GM12864 (cell line): ENCODE measurements around the gene HTRA3.

Source experiments
- DNase-seq: peaks from one replicate; pipeline ENCODE4 v3.0.0-alpha.2; 2011; ENCODE audit warnings: low read depth
- H3K4me3 ChIP-seq: 2 replicates; pipeline ENCODE4 v1.5.1; 2011; ENCODE audit warnings: mild to moderate bottlenecking, low read depth, low read length, control low read depth
- CTCF ChIP-seq: IDR thresholded peaks from 2 replicates; pipeline ENCODE4 v1.5.1; 2011; ENCODE audit warnings: low read depth, mild to moderate bottlenecking, moderate library complexity, low read length, control low read depth, inconsistent platforms; ENCODE audit errors: missing control alignments

The HTRA3 gene

GRCh38 chr4:8286719-8287342 lies 17.3 kb downstream of the HTRA3 start:
- no peak overlapping the region for H3K4me3 ChIP-seq
- DNase-seq = no peak
- TF ChIP-seq CTCF = no peak

- no peak for DNase-seq
- no peak overlapping the region for H3K4me3 ChIP-seq
- no peak for TF ChIP-seq CTCF
Measured at GRCh38 chr4:8287343-8288280, 18.1 kb downstream of the HTRA3 start.

GRCh38 chr4:8289151-8289750 lies 19.7 kb downstream of the HTRA3 start:
- H3K4me3 ChIP-seq = no peak overlapping the region
- TF ChIP-seq CTCF = no peak
- no peak for DNase-seq

- no peak overlapping the region for H3K4me3 ChIP-seq
Measured at GRCh38 chr4:8289956-8290700, 20.6 kb downstream of the HTRA3 start.

GRCh38 chr4:8290701-8290970 lies 21.1 kb downstream of the HTRA3 start:
- DNase-seq = no peak
- H3K4me3 ChIP-seq = no peak overlapping the region
- no peak for TF ChIP-seq CTCF

More at GRCh38 chr4:8289956-8290700, 20.6 kb downstream of the HTRA3 start:
- no peak for DNase-seq
- no peak for TF ChIP-seq CTCF

- H3K4me3 ChIP-seq = no peak overlapping the region
Measured at GRCh38 chr4:8291036-8291682, 21.6 kb downstream of the HTRA3 start.

More at GRCh38 chr4:8291036-8291682, 21.6 kb downstream of the HTRA3 start:
- no peak for TF ChIP-seq CTCF
- no peak for DNase-seq
